ENCODE results near the gene ROR2.

ROR2 gene

DNA sequence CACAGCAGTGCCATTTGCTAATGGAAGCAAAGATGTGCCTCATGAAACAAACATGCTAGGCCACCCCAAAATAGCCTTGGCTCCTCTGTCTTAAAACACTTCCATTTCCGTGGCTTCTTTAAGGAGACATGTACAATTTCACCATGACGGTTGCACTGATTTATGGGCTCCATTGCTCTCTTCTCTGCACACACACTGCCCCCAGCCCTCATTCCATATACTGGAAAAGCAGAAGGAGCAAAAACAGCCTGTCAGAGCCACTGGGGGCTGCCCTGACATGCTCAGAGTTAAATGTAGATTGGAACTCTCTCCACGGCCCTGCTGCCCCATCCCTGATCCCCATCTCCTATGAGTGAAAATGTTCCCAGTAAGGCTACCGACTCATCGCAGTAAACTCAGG is 114.8 kb downstream of the ROR2 start:
- Histone ChIP-seq H3K27me3 (ENCODE audit: insufficient read depth, low read depth) (no peaks in the 10 kb centered on the region), H2AFZ (ENCODE audit: low read depth) (no peak overlapping the region), H3K27ac (no peak overlapping the region), H3K9ac (no peak overlapping the region), H3K4me3 (IDR thresholded peaks at IDR 0.05; ENCODE audit: insufficient read depth, low read depth, low read length) (no peak overlapping the region), H3K79me2 (ENCODE audit: insufficient read depth, low read depth) (no peaks in the 10 kb centered on the region), H4K20me1 (ENCODE audit: insufficient read depth) (no peaks in the 10 kb centered on the region), H3K4me1 (ENCODE audit: low read depth, poor library complexity, severe bottlenecking) (peaks cover 14% of the 10 kb centered on the region), H3K36me3 (ENCODE audit: insufficient read depth) (no peaks in the 10 kb centered on the region), H3K4me2 (no peak overlapping the region)
- TF ChIP-seq, protein P1, sequence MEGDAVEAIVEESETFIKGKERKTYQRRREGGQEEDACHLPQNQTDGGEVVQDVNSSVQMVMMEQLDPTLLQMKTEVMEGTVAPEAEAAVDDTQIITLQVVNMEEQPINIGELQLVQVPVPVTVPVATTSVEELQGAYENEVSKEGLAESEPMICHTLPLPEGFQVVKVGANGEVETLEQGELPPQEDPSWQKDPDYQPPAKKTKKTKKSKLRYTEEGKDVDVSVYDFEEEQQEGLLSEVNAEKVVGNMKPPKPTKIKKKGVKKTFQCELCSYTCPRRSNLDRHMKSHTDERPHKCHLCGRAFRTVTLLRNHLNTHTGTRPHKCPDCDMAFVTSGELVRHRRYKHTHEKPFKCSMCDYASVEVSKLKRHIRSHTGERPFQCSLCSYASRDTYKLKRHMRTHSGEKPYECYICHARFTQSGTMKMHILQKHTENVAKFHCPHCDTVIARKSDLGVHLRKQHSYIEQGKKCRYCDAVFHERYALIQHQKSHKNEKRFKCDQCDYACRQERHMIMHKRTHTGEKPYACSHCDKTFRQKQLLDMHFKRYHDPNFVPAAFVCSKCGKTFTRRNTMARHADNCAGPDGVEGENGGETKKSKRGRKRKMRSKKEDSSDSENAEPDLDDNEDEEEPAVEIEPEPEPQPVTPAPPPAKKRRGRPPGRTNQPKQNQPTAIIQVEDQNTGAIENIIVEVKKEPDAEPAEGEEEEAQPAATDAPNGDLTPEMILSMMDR (conservative IDR thresholded peaks at IDR 0.05; ENCODE audit: low read depth, low read length): no peak

DNA sequence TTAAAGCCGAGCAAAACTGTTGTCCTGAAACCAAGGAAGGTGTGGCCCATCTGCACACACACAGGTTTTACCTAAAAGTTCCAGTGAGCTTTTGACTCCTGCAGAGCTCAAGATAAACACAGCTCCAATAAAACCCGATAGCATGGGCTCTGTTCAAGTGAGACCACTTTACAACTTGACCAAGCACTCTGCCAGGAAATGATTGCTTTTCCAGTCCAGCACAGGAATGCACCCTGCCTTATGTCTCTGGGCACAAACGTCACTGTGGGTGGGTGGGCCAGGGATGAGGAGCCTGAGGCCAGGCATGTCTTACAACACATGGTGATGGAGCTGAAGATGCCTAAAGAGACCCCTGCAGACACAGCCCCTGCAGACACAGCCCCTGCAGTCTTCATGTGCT is 115.3 kb downstream of the ROR2 start:
- Histone ChIP-seq H4K20me1 (ENCODE audit: insufficient read depth) (no peaks in the 10 kb centered on the region), H3K9ac (no peak overlapping the region), H3K4me1 (ENCODE audit: low read depth, poor library complexity, severe bottlenecking) (peaks cover 14% of the 10 kb centered on the region), H3K4me2 (no peak overlapping the region), H3K4me3 (IDR thresholded peaks at IDR 0.05; ENCODE audit: insufficient read depth, low read depth, low read length) (no peak overlapping the region), H2AFZ (ENCODE audit: low read depth) (no peak overlapping the region), H3K36me3 (ENCODE audit: insufficient read depth) (no peaks in the 10 kb centered on the region), H3K79me2 (ENCODE audit: insufficient read depth, low read depth) (no peaks in the 10 kb centered on the region), H3K27ac (no peak overlapping the region), H3K27me3 (ENCODE audit: insufficient read depth, low read depth) (no peaks in the 10 kb centered on the region)
- TF ChIP-seq, protein P1 (conservative IDR thresholded peaks at IDR 0.05; ENCODE audit: low read depth, low read length): no peak

- Histone ChIP-seq H3K4me1 (ENCODE audit: low read depth, poor library complexity, severe bottlenecking) (peaks cover 14% of the 10 kb centered on the region), H3K9ac (no peak overlapping the region), H3K79me2 (ENCODE audit: insufficient read depth, low read depth) (no peaks in the 10 kb centered on the region), H3K4me3 (IDR thresholded peaks at IDR 0.05; ENCODE audit: insufficient read depth, low read depth, low read length) (no peak overlapping the region), H3K4me2 (no peak overlapping the region), H3K27me3 (ENCODE audit: insufficient read depth, low read depth) (no peaks in the 10 kb centered on the region), H2AFZ (ENCODE audit: low read depth) (no peak overlapping the region), H3K36me3 (ENCODE audit: insufficient read depth) (no peaks in the 10 kb centered on the region), H4K20me1 (ENCODE audit: insufficient read depth) (no peaks in the 10 kb centered on the region), H3K27ac (no peak overlapping the region)
- TF ChIP-seq, protein P1 (conservative IDR thresholded peaks at IDR 0.05; ENCODE audit: low read depth, low read length): no peak
Measured at GRCh38 chr9:91833878-91834255, 116.2 kb downstream of the ROR2 start.

DNA sequence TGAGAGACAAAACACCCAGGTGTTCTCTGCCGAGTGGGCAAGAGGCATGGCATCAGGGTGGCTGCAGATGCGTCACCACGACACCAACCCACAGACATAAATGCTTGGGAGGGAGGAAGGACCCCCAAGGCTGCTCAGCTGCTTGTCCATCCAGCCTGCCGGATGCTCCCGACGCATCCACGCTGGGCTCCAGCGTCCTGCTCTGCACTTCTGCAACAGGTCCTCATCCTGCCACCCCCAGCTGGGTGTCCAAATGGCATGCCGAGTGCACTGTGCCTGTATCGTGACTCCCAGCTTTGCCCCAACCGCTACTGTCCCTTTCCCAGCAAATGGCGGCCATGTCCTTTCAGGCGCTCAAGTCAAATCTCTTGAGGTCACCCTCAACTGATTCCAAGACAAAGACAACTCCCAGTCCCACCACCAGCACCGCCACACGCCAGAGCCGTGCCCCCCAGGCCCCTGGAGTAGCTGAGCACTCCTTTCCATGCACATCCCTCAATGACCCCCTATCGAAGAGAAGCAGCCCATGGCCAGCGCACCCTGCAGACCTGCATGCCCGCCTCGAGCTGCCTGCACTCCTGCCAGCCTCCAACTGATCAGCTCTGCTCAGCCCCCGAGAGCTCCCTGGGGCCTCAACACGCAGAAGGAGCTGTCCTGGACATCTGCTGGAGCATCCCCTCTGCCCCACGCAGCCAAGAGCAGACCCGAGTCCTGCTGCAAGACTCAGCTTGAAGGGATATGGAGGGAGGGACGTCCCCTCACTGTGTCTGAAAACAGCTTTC is 116.7 kb downstream of the ROR2 start:
- TF ChIP-seq, protein P1 (conservative IDR thresholded peaks at IDR 0.05; ENCODE audit: low read depth, low read length): no peak

More for the DNA sequence above, 116.7 kb downstream of the ROR2 start:
- H3K79me2 ChIP-seq (ENCODE audit: insufficient read depth, low read depth): no peaks in the 10 kb centered on the region
- H3K4me2 ChIP-seq: no peak overlapping the region
- H4K20me1 ChIP-seq (ENCODE audit: insufficient read depth): no peaks in the 10 kb centered on the region
- H3K27ac ChIP-seq: no peak overlapping the region
- H2AFZ ChIP-seq (ENCODE audit: low read depth): no peak overlapping the region
- H3K4me3 ChIP-seq (IDR thresholded peaks at IDR 0.05; ENCODE audit: insufficient read depth, low read depth, low read length): no peak overlapping the region
- H3K9ac ChIP-seq: no peak overlapping the region
- H3K27me3 ChIP-seq (ENCODE audit: insufficient read depth, low read depth): no peaks in the 10 kb centered on the region
- no peaks in the 10 kb centered on the region for H3K36me3 ChIP-seq (ENCODE audit: insufficient read depth)
- H3K4me1 ChIP-seq (ENCODE audit: low read depth, poor library complexity, severe bottlenecking): peaks cover 14% of the 10 kb centered on the region

Measured in KMS-11 (cell line).